CD8-positive, alpha-beta memory T cell (primary cell): ENCODE data around the gene GNG10. TPM values are rescaled to one million over a fixed set of nuclear protein-coding genes. Genes with fewer than 3 reads are reported as not detected.

Experiments
- CTCF ChIA-PET: fragments of 350-600 bp; sonication (Branson Sonifier 250); formaldehyde crosslinking; loops from one replicate; lab custom pipeline; 2021; ENCODE audit warnings: antibody characterized with exemption; lab: Charles Lee
- POLR2A ChIA-PET: fragments of 350-600 bp; sonication (Branson Sonifier 250); formaldehyde crosslinking; loops from one replicate; lab custom pipeline; 2021; ENCODE audit warnings: antibody characterized with exemption; lab: Charles Lee
- DNase-seq, 5 donors: peaks; one replicate each; pipeline versions ENCODE4 v3.0.0 to v3.0.0-alpha.2; 2020 to 2022; ENCODE audit warnings: mixed read lengths in 1 of 5
- H3K27ac ChIP-seq: one replicate; pipeline ENCODE4 v1.7.0; 2013; ENCODE audit warnings: low read depth, mild to moderate bottlenecking, low read length, moderate library complexity
- H3K27me3 ChIP-seq: 2 replicates; pipeline ENCODE4 v1.7.0; 2013; ENCODE audit warnings: low read length, mild to moderate bottlenecking; ENCODE audit not compliant: insufficient read depth, poor library complexity, severe bottlenecking
- H3K36me3 ChIP-seq: 2 replicates; pipeline ENCODE4 v1.7.0; 2013; ENCODE audit warnings: mild to moderate bottlenecking, low read length, moderate library complexity; ENCODE audit not compliant: insufficient read depth
- H3K4me1 ChIP-seq: 2 replicates; pipeline ENCODE4 v1.7.0; 2013; ENCODE audit warnings: mild to moderate bottlenecking, low read length, moderate library complexity; ENCODE audit not compliant: insufficient read depth
- H3K4me3 ChIP-seq: 2 replicates; pipeline ENCODE4 v1.7.0; 2013; ENCODE audit warnings: mild to moderate bottlenecking, low read length
- H3K9me3 ChIP-seq: 2 replicates; pipeline ENCODE4 v1.7.0; 2013; ENCODE audit warnings: mild to moderate bottlenecking, low read length
- H3K27ac Mint-ChIP-seq, 8 donors: one replicate each; pipeline ENCODE4 v1.8.0; 2020 to 2021; ENCODE audit warnings: mixed read lengths in 8 of 8, mild to moderate bottlenecking in 6 of 8, inconsistent platforms in 3 of 8, moderate library complexity in 3 of 8
- H3K27me3 Mint-ChIP-seq, 2 donors: one replicate each; pipeline ENCODE4 v1.8.0; 2020 to 2021; ENCODE audit warnings: mixed read lengths in 2 of 2, mild to moderate bottlenecking in 1 of 2, moderate library complexity in 1 of 2
- H3K36me3 Mint-ChIP-seq, 3 donors: one replicate each; pipeline ENCODE4 v1.8.0; 2020 to 2021; ENCODE audit warnings: mixed read lengths in 3 of 3, inconsistent platforms in 1 of 3, mild to moderate bottlenecking in 1 of 3
- H3K4me1 Mint-ChIP-seq, 3 donors: one replicate each; pipeline ENCODE4 v1.8.0; 2020 to 2021; ENCODE audit warnings: mixed read lengths in 3 of 3, inconsistent platforms in 1 of 3, mild to moderate bottlenecking in 1 of 3
- H3K4me3 Mint-ChIP-seq, 7 donors: one replicate each; pipeline ENCODE4 v1.8.0; 2020 to 2021; ENCODE audit warnings: mixed read lengths in 7 of 7, mild to moderate bottlenecking in 6 of 7, moderate library complexity in 4 of 7, inconsistent platforms in 2 of 7
- H3K9me3 Mint-ChIP-seq, 5 donors: one replicate each; pipeline ENCODE4 v1.8.0; 2020 to 2022; ENCODE audit warnings: mixed read lengths in 5 of 5, mild to moderate bottlenecking in 3 of 5, moderate library complexity in 2 of 5, inconsistent platforms in 1 of 5
- polyA plus RNA-seq: library from polyadenylated mRNA; unstranded; fragments of 300-500 nt; fragmentation: Illumina TruSeq; gene quantifications from one replicate; pipeline ENCODE4 v1.2.3, GENCODE V29; 2021
- total RNA-seq, 2 experiments: library from RNA; stranded (reverse); gene quantifications; one replicate each; pipeline ENCODE4 v1.2.3, GENCODE V29; 2021

Gene GNG10
- total and polyA plus RNA-seq, 3 experiments from 2014 or later, result 21.9 to 25.1 (median 22.9) TPM

- ChIA-PET CTCF (no interaction called here), POLR2A (no interaction called here)
- no peak overlapping the region for H3K4me3 Mint-ChIP-seq
- peaks cover 0 to 41% (median 18%) of the 10 kb centered on the region in 3 donors for H3K36me3 Mint-ChIP-seq
- H3K36me3 ChIP-seq, result no peaks in the 10 kb centered on the region
- H3K4me1 Mint-ChIP-seq, result no peaks in the 10 kb centered on the region
- H3K27me3 Mint-ChIP-seq, result no peaks in the 10 kb centered on the region
- H3K27ac Mint-ChIP-seq, result no peak overlapping the region
- no peak overlapping the region for H3K27ac ChIP-seq
- H3K4me1 ChIP-seq, result no peaks in the 10 kb centered on the region
- DNase-seq, result no peak
- no peaks in the 10 kb centered on the region for H3K9me3 Mint-ChIP-seq
- H3K4me3 ChIP-seq, result no peak overlapping the region
- H3K9me3 ChIP-seq, result no peaks in the 10 kb centered on the region
- no peaks in the 10 kb centered on the region for H3K27me3 ChIP-seq
Measured at GRCh38 chr9:111674319-111674718, 12.9 kb downstream of the GNG10 start.

GRCh38 chr9:111676116-111676515 is 14.7 kb downstream of the GNG10 start:
- no peaks in the 10 kb centered on the region for H3K27me3 ChIP-seq
- no peak overlapping the region for H3K4me3 ChIP-seq
- Mint-ChIP-seq H3K4me1 (no peaks in the 10 kb centered on the region), H3K27me3 (no peaks in the 10 kb centered on the region), H3K4me3 (no peak overlapping the region), H3K36me3 (peaks cover 0 to 33% (median 14%) of the 10 kb centered on the region in 3 donors), H3K9me3 (no peaks in the 10 kb centered on the region), H3K27ac (no peak overlapping the region)
- POLR2A ChIA-PET, result no interaction called here
- H3K27ac ChIP-seq, result no peak overlapping the region
- no peak for DNase-seq
- no peaks in the 10 kb centered on the region for H3K36me3 ChIP-seq
- no peaks in the 10 kb centered on the region for H3K4me1 ChIP-seq
- H3K9me3 ChIP-seq, result no peaks in the 10 kb centered on the region
- CTCF ChIA-PET, result no interaction called here

- Histone ChIP-seq H3K27ac (no peak overlapping the region), H3K9me3 (no peaks in the 10 kb centered on the region), H3K4me3 (no peak overlapping the region), H3K27me3 (no peaks in the 10 kb centered on the region), H3K4me1 (no peaks in the 10 kb centered on the region), H3K36me3 (no peaks in the 10 kb centered on the region)
- peaks cover 0 to 29% (median 13%) of the 10 kb centered on the region in 3 donors for H3K36me3 Mint-ChIP-seq
- H3K4me3 Mint-ChIP-seq, result no peak overlapping the region
- no peak for DNase-seq
- CTCF ChIA-PET, result no interaction called here
- H3K4me1 Mint-ChIP-seq, result no peaks in the 10 kb centered on the region
- POLR2A ChIA-PET, result no interaction called here
- no peak overlapping the region for H3K27ac Mint-ChIP-seq
- no peaks in the 10 kb centered on the region for H3K27me3 Mint-ChIP-seq
- H3K9me3 Mint-ChIP-seq, result no peaks in the 10 kb centered on the region
Measured at GRCh38 chr9:111678293-111678692, 16.9 kb downstream of the GNG10 start.

GRCh38 chr9:111679199-111679598 is 17.8 kb downstream of the GNG10 start:
- H3K4me3 Mint-ChIP-seq, result no peak overlapping the region
- DNase-seq, result no peak
- no peaks in the 10 kb centered on the region for H3K9me3 Mint-ChIP-seq
- H3K36me3 Mint-ChIP-seq, result peaks cover 0 to 29% (median 13%) of the 10 kb centered on the region in 3 donors
- H3K4me1 Mint-ChIP-seq, result no peaks in the 10 kb centered on the region
- no peaks in the 10 kb centered on the region for H3K4me1 ChIP-seq
- H3K4me3 ChIP-seq, result no peak overlapping the region
- H3K36me3 ChIP-seq, result no peaks in the 10 kb centered on the region
- no peak overlapping the region for H3K27ac Mint-ChIP-seq
- POLR2A ChIA-PET, result no interaction called here
- H3K9me3 ChIP-seq, result no peaks in the 10 kb centered on the region
- no peaks in the 10 kb centered on the region for H3K27me3 ChIP-seq
- CTCF ChIA-PET, result no interaction called here
- H3K27ac ChIP-seq, result no peak overlapping the region
- H3K27me3 Mint-ChIP-seq, result no peaks in the 10 kb centered on the region

- Histone ChIP-seq H3K36me3 (no peaks in the 10 kb centered on the region), H3K4me3 (no peak overlapping the region), H3K27ac (no peak overlapping the region), H3K4me1 (no peaks in the 10 kb centered on the region), H3K27me3 (no peaks in the 10 kb centered on the region), H3K9me3 (no peaks in the 10 kb centered on the region)
- POLR2A ChIA-PET, result no interaction called here
- Mint-ChIP-seq H3K36me3 (peaks cover 0 to 11% (median 3%) of the 10 kb centered on the region in 3 donors), H3K9me3 (no peaks in the 10 kb centered on the region), H3K27me3 (no peaks in the 10 kb centered on the region), H3K4me3 (no peak overlapping the region), H3K27ac (no peak overlapping the region), H3K4me1 (no peaks in the 10 kb centered on the region)
- DNase-seq, result no peak
- CTCF ChIA-PET, result no interaction called here
Measured at GRCh38 chr9:111683392-111683791, 22.0 kb downstream of the GNG10 start.

- no peak overlapping the region for H3K4me3 Mint-ChIP-seq
- no peaks in the 10 kb centered on the region for H3K27me3 ChIP-seq
- H3K4me1 ChIP-seq, result no peaks in the 10 kb centered on the region
- H3K36me3 Mint-ChIP-seq, result peaks cover 0 to 5% (median 5%) of the 10 kb centered on the region in 3 donors
- H3K4me1 Mint-ChIP-seq, result peaks cover 0 to 4% (median 0%) of the 10 kb centered on the region in 3 donors
- ChIA-PET CTCF (interaction anchor here (0.9 kb wide), 1 partner anchor 94 kb away, joined by 4 read pairs; no protein-coding TSS in a partner anchor), POLR2A (no interaction called here)
- H3K9me3 ChIP-seq, result no peaks in the 10 kb centered on the region
- H3K36me3 ChIP-seq, result no peaks in the 10 kb centered on the region
- H3K27me3 Mint-ChIP-seq, result peaks cover 0 to 2% of the 10 kb centered on the region in 2 donors
- H3K27ac ChIP-seq, result no peak overlapping the region
- peak in 2 of 5 donors; percentile 4 to 6 for DNase-seq
- H3K4me3 ChIP-seq, result no peak overlapping the region
- H3K27ac Mint-ChIP-seq, result no peak overlapping the region
- no peaks in the 10 kb centered on the region for H3K9me3 Mint-ChIP-seq
Measured at GRCh38 chr9:111691672-111692329, 30.4 kb downstream of the GNG10 start.

GRCh38 chr9:111696796-111697195 is 35.4 kb downstream of the GNG10 start:
- no peaks in the 10 kb centered on the region for H3K4me1 ChIP-seq
- DNase-seq, result no peak
- H3K4me3 ChIP-seq, result no peak overlapping the region
- no peak overlapping the region for H3K27ac ChIP-seq
- ChIA-PET CTCF (no interaction called here), POLR2A (no interaction called here)
- no peaks in the 10 kb centered on the region for H3K36me3 ChIP-seq
- H3K4me1 Mint-ChIP-seq, result peaks cover under 1 to 6% (median 2%) of the 10 kb centered on the region in 3 donors
- no peak overlapping the region for H3K27ac Mint-ChIP-seq
- no peaks in the 10 kb centered on the region for H3K9me3 ChIP-seq
- H3K27me3 Mint-ChIP-seq, result peaks cover 0 to 4% of the 10 kb centered on the region in 2 donors
- H3K27me3 ChIP-seq, result no peaks in the 10 kb centered on the region
- H3K9me3 Mint-ChIP-seq, result no peaks in the 10 kb centered on the region
- H3K36me3 Mint-ChIP-seq, result peaks cover 2 to 9% (median 9%) of the 10 kb centered on the region in 3 donors
- no peak overlapping the region for H3K4me3 Mint-ChIP-seq

GRCh38 chr9:111700776-111701175 is 39.4 kb downstream of the GNG10 start:
- Histone ChIP-seq H3K36me3 (no peaks in the 10 kb centered on the region), H3K27me3 (no peaks in the 10 kb centered on the region), H3K27ac (no peak overlapping the region), H3K4me3 (no peak overlapping the region), H3K4me1 (no peaks in the 10 kb centered on the region), H3K9me3 (no peaks in the 10 kb centered on the region)
- Mint-ChIP-seq H3K27me3 (peaks cover 0 to 4% of the 10 kb centered on the region in 2 donors), H3K4me1 (peaks cover 0 to 6% (median 2%) of the 10 kb centered on the region in 3 donors), H3K9me3 (no peaks in the 10 kb centered on the region), H3K27ac (peak overlapping the region in 1 of 8 donors; percentile 52), H3K36me3 (peaks cover 3 to 9% (median 9%) of the 10 kb centered on the region in 3 donors), H3K4me3 (no peak overlapping the region)
- CTCF ChIA-PET, result no interaction called here
- no peak for DNase-seq
- POLR2A ChIA-PET, result no interaction called here
